SU-DHL-6 (cell line): ENCODE results near the gene RNF150.
"Not testable (repeated sequence)": the region's sequence is repeated elsewhere in the genome, so short reads cannot be mapped to it uniquely, and the experiment has no call there.

Experiments used
- H2AFZ ChIP-seq: fragments of 200-600 bp; sonication (generic); 2 replicates; pipeline ENCODE4 v1.6.1; 2014; ENCODE audit warnings: low read depth, mild to moderate bottlenecking, moderate library complexity, mixed read lengths, antibody characterized with exemption, low read length; ENCODE audit not compliant: severe bottlenecking
- H3F3A ChIP-seq: fragments of 200-600 bp; shearing (Covaris generic); 2 replicates; pipeline ENCODE4 v1.6.0; 2016; ENCODE audit warnings: antibody characterized with exemption, mild to moderate bottlenecking; ENCODE audit not compliant: insufficient read depth
- H3K27ac ChIP-seq: fragments of 200-600 bp; sonication (generic); 2 replicates; pipeline ENCODE4 v1.5.1; 2016; ENCODE audit warnings: low read depth, mild to moderate bottlenecking, low read length, moderate library complexity, mixed read lengths
- H3K27me3 ChIP-seq: fragments of 200-600 bp; sonication (generic), shearing (Covaris generic); 2 replicates; pipeline ENCODE4 v1.6.0; 2014; ENCODE audit warnings: mild to moderate bottlenecking, low read length
- H3K36me3 ChIP-seq: fragments of 200-600 bp; sonication (generic); 2 replicates; pipeline ENCODE4 v1.6.1; 2014; ENCODE audit warnings: mild to moderate bottlenecking, low read length, mixed read lengths
- H3K4me2 ChIP-seq: fragments of 300-600, 200-600 bp; shearing (Covaris generic), sonication (generic); 2 replicates; pipeline ENCODE4 v1.6.0; 2014; ENCODE audit warnings: low read length, low read depth, mild to moderate bottlenecking; ENCODE audit not compliant: poor library complexity, severe bottlenecking
- H3K4me3 ChIP-seq: fragments of 200-600 bp; sonication (generic); 2 replicates; pipeline ENCODE4 v1.5.1; 2014; ENCODE audit warnings: antibody characterized with exemption, low read length, mild to moderate bottlenecking, mixed read lengths; ENCODE audit not compliant: insufficient read depth, poor library complexity, severe bottlenecking
- H3K79me2 ChIP-seq: fragments of 200-600 bp; sonication (generic); 2 replicates; pipeline ENCODE4 v1.6.1; 2014; ENCODE audit warnings: mild to moderate bottlenecking, low read length, moderate library complexity; ENCODE audit not compliant: insufficient read depth
- H3K9ac ChIP-seq: fragments of 200-600 bp; sonication (generic); 2 replicates; pipeline ENCODE4 v1.7.0; 2014; ENCODE audit warnings: mild to moderate bottlenecking, low read length
- H3K9me2 ChIP-seq: fragments of 200-600 bp; sonication (generic); replicated peaks from 2 replicates; pipeline ENCODE4 v1.6.1; 2014; ENCODE audit warnings: low read length; ENCODE audit not compliant: insufficient read depth
- H3K9me3 ChIP-seq: fragments of 200-600 bp; sonication (generic); 2 replicates; pipeline ENCODE4 v1.6.1; 2014; ENCODE audit warnings: low read length, mixed read lengths; ENCODE audit not compliant: insufficient read depth
- H4K20me1 ChIP-seq: fragments of 200-600 bp; sonication (generic); 2 replicates; pipeline ENCODE4 v1.6.1; 2014; ENCODE audit warnings: low read depth, mild to moderate bottlenecking, antibody characterized with exemption, low read length, moderate library complexity, mixed read lengths
- EZH2phosphoT487 ChIP-seq: fragments of 200-600 bp; sonication (generic), shearing (Covaris generic); conservative IDR thresholded peaks from 2 replicates; pipeline ENCODE4 v1.6.1; 2018; ENCODE audit warnings: mild to moderate bottlenecking, antibody characterized with exemption, low read length, moderate library complexity, mixed read lengths
- TF ChIP-seq, protein P1 (sequence below): fragments of 200-600 bp; sonication (generic); IDR thresholded peaks from one replicate; pipeline ENCODE4 v1.5.1; 2017; ENCODE audit warnings: antibody characterized with exemption, mild to moderate bottlenecking, low read length, moderate library complexity; ENCODE audit not compliant: insufficient read depth, poor library complexity, severe bottlenecking

RNF150 gene

DNA sequence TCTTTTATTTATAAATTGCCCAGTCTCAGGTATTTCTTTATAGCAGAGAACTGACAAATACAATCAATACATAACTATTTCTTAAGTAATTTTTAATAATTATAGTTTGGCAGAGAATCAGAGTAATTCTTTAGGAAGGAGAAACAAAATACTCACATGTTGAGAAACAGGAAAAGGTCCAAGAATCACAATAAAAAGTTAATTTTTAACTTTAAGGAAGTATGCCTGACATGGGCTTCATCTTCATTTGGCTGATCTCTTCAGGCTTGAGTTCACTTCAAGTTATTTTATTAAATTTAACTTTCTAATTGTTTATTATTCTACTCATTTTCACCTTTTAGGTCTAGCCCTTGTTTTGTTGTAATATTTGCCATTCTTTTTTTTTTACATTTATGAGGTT, 36.1 kb upstream of the RNF150 start:
- H3K9ac ChIP-seq: no peak overlapping the region
- H3K27me3 ChIP-seq: no peaks in the 10 kb centered on the region
- H3K27ac ChIP-seq: no peak overlapping the region
- H3K79me2 ChIP-seq: no peaks in the 10 kb centered on the region
- H4K20me1 ChIP-seq: no peaks in the 10 kb centered on the region
- no peaks in the 10 kb centered on the region for H3F3A ChIP-seq
- H3K9me3 ChIP-seq: no peaks in the 10 kb centered on the region
- H2AFZ ChIP-seq: no peak overlapping the region
- H3K4me3 ChIP-seq: no peak overlapping the region
- TF ChIP-seq, protein P1, sequence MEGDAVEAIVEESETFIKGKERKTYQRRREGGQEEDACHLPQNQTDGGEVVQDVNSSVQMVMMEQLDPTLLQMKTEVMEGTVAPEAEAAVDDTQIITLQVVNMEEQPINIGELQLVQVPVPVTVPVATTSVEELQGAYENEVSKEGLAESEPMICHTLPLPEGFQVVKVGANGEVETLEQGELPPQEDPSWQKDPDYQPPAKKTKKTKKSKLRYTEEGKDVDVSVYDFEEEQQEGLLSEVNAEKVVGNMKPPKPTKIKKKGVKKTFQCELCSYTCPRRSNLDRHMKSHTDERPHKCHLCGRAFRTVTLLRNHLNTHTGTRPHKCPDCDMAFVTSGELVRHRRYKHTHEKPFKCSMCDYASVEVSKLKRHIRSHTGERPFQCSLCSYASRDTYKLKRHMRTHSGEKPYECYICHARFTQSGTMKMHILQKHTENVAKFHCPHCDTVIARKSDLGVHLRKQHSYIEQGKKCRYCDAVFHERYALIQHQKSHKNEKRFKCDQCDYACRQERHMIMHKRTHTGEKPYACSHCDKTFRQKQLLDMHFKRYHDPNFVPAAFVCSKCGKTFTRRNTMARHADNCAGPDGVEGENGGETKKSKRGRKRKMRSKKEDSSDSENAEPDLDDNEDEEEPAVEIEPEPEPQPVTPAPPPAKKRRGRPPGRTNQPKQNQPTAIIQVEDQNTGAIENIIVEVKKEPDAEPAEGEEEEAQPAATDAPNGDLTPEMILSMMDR: no peak
- TF ChIP-seq EZH2phosphoT487: no peak
- no peaks in the 10 kb centered on the region for H3K36me3 ChIP-seq
- no peaks in the 10 kb centered on the region for H3K9me2 ChIP-seq
- no peak overlapping the region for H3K4me2 ChIP-seq

DNA sequence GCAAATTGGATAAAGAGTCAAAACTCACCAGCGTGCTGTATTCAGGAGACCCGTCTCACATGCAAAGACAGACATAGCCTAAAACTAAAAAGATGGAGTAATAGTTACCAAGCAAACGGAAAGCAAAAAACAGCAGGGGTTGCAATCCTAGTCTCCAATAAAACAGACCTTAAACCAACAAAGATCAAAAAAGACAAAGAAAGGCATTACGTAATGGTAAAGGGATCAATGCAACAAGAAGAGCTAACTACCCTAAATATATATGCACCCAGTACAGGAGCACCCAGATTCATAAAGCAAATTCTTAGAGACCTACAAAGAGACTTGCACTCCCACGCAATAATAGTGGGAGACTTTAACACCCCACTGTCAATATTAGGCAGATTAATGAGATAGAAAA, 31.7 kb upstream of the RNF150 start:
- not testable (repeated sequence) for H3K27me3 ChIP-seq, H2AFZ ChIP-seq, H3K4me2 ChIP-seq, H3K27ac ChIP-seq, H3K9ac ChIP-seq, H3K36me3 ChIP-seq, H3K9me3 ChIP-seq, H4K20me1 ChIP-seq, H3F3A ChIP-seq, H3K9me2 ChIP-seq, H3K79me2 ChIP-seq, H3K4me3 ChIP-seq

DNA sequence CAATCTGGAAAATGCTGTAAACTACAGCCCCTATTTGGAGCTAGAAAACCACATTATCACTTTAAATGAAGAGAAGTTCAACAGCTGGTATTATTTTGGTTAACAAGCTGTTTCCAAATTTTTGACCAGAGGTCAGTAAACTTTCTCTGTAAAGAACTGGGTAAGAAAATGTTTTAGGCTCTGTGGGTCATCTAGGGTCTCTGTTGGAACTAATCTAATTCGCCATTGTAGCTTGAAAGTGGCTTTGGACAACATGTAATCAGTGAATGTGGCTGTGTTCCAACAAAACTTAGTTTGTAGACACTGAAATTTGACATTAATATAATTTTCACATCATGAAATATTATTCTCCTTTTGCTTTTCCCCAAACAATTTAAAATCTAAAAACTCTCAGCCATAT, 25.8 kb upstream of the RNF150 start:
- no peaks in the 10 kb centered on the region for H4K20me1 ChIP-seq
- no peaks in the 10 kb centered on the region for H3K36me3 ChIP-seq
- no peak overlapping the region for H3K9ac ChIP-seq
- TF ChIP-seq, protein P1: no peak
- no peak for TF ChIP-seq EZH2phosphoT487
- no peaks in the 10 kb centered on the region for H3K9me3 ChIP-seq
- H3K79me2 ChIP-seq: no peaks in the 10 kb centered on the region
- H2AFZ ChIP-seq: no peak overlapping the region
- H3K27ac ChIP-seq: no peak overlapping the region
- H3K9me2 ChIP-seq: no peaks in the 10 kb centered on the region
- no peak overlapping the region for H3K4me2 ChIP-seq
- H3K27me3 ChIP-seq: no peaks in the 10 kb centered on the region
- no peaks in the 10 kb centered on the region for H3F3A ChIP-seq
- H3K4me3 ChIP-seq: no peak overlapping the region

DNA sequence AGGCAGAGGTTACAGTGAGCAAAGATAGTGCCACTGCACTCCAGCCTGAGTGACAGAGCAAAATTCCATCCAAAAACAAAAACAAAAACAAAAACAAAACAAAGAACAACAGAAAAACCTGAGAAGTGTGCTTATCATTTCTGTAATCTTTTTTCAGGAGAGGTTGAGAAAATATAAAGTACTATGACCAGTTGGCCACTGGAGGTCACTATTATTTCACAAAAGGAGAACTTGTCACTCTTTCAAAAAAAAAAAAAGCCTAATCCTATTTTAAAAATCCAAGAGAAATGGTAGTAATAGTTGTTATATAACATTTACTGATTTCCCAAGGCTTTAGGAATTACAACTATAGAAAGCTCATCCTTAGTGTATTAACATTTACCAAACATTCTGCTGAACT, 24.9 kb upstream of the RNF150 start:
- TF ChIP-seq EZH2phosphoT487: no peak
- TF ChIP-seq, protein P1: no peak
- H3F3A ChIP-seq: no peaks in the 10 kb centered on the region
- H3K9me2 ChIP-seq: no peaks in the 10 kb centered on the region
- H3K36me3 ChIP-seq: no peaks in the 10 kb centered on the region
- H3K27me3 ChIP-seq: no peaks in the 10 kb centered on the region
- no peaks in the 10 kb centered on the region for H3K79me2 ChIP-seq
- H4K20me1 ChIP-seq: no peaks in the 10 kb centered on the region
- H3K4me3 ChIP-seq: no peak overlapping the region
- no peak overlapping the region for H3K27ac ChIP-seq
- no peaks in the 10 kb centered on the region for H3K9me3 ChIP-seq
- H2AFZ ChIP-seq: no peak overlapping the region
- H3K4me2 ChIP-seq: no peak overlapping the region
- H3K9ac ChIP-seq: no peak overlapping the region
